GM19397 (cell line): ENCODE results near the gene SCP2.

Experiments
- ATAC-seq: cut with Tn5 transposase; IDR thresholded peaks from one replicate; pipeline ENCODE4 v1.9.1; 2021; ENCODE audit warnings: mild to moderate bottlenecking, moderate library complexity; ENCODE audit not compliant: unreplicated experiment

The SCP2 gene

DNA sequence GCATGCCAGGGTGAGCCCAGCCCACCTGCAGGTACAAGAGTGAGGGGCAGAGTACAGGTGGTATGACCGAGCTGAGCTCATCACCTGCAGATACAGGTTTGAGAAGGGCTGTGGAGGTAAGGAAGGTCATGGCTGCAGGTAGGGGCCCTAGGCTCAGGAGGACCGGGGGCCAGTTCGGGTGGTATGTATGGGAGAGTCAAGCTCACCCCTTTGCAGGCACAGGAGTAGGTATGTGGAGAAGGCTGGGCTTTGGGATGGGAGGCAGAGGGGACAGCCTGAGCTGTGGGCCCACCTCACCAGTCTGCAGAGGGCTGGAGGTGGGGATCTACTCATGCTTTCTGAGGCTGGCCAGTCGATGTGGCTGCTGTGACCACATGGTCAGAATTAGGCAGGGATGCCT, 152.2 kb downstream of the SCP2 start:
- no peak for ATAC-seq

DNA sequence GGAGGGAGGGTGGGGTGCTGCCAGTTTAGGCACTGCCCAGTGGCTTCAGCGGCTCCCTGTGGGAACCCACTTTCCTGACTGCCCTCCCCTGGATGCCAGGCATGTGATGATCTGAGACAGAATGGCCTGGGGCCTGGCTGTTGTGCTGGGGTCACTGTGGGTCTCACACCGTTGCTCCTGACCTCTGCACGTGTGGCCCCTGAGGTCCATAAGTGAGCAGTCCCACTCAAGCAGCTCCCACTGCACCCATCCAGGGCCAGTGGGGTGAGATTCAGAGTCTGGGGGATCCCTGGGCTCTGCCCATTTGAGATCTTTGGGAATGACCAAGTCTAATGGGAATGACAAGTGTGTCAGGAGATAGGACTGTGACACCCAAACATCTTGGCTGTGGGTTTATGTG, 153.0 kb downstream of the SCP2 start:
- ATAC-seq: no peak

DNA sequence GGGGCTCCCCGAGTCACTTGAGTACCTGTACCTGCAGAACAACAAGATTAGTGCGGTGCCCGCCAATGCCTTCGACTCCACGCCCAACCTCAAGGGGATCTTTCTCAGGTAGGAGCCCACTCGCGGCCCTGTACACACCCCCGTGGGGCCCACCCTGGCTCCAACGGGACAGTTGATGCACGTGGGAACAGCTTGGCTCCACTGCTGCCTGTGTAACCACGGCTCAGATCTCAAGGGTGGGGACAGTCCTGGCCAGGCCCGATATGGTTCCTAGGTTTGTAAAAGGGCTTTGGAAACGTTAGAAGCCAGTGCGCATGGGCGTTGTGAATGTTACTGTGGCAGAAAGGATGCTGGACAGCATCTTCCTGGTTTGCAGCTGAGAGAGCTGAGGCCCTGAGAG, 153.7 kb downstream of the SCP2 start:
- no peak for ATAC-seq

DNA sequence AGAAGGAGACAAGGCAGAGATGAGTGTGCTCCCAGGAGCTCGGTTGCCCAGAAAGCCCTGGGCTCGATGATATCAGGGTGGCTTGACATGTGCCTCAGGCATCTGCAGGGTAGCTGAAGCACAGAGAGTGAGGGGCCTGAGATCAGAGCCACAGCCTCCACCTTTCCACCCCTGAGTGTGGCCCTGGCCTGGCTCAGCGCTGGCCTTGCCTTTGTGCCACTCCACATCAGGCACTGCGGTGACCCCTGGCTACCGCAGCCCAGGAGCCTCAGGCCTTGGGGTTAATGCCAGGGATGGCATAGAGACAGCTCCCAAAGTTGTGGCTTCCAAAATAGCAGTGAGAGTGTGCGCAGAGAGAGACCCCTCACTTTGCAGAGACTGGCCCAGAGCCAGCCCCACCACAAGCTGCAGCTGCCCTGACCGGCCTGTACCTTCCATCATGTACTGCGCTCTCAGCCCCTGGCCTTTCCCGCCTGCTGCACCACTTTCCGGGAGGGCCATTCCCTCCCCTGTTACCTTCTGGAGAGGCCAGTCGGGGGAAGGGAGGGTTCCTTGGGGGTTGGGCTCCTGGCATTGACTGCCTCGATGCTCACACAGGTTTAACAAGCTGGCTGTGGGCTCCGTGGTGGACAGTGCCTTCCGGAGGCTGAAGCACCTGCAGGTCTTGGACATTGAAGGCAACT, 154.4 kb downstream of the SCP2 start:
- no peak for ATAC-seq

DNA sequence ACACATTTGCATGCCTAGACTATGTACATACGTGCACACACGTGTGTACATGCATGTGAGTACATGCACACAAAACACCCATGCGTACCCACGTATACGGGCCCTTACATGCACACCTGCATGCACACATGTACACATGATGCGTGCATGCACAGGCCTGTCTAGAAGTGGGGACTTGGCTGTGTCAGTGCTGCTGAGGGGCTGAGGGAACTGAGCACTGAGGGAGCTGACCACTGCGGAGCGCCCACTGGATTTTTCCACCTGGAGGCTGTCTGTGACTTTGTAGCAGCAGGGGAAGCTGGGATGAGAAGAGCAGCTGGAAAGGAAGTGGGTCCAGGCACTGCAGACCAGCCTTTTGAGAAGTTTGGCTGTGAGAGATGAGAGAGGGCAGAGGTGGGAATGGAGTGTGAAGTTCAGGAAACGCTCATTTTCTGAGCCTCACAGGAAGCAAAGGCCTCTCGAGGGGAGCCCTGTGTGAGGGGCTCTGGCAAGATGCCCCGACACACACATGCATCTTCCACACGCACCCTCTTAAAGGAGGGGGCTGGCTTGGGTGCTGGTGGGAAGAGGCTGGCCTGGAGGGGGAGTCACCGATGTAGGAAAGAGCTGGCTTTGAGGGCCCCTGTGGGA, 155.9 kb downstream of the SCP2 start:
- ATAC-seq: no peak

DNA sequence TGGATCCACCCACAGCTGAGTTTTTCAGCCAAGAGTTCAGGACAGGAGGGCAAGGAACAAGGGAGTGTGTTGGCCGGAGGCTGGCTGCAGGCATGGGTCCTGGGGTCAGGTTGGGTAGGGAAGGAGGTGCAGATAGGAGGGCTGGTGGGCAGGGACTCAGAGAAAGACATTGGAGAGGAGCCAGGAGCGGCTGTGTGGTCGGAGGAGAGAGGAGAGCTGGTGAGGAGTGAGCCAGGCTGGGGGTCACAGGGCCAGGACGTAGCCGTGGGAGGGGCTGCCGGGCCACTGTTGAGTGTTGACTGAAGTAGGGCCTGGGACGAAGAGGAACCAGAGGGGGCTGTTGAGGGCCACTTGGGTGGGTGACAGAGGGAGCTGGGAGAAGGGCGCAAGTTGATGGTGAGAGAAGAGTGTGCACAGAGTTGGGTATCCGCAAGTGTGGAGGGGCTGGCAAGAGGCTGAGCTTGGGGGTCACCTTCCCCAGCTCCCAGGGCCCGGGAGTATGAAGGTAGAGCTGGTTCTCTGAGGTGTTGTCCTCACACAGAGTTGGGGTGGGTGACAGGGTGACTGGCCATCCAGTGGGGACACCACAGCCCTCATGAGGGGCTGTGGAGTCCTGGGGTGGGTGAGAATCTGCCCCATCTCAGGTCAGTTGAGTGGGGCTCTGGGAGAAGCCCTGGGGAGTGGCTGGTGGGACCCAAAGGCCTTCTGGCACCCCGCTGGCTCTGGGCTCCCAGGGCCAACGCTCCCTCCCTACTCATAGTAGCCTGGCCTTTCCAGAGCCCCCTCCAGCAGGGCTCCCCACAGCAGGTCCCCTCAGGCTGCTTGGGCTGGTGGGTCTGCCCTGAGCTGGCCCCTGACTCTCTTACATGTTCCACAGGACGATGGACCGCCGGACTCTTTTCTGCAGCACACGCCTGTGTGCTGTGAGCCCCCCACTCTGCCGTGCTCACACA, 156.8 kb downstream of the SCP2 start:
- no peak for ATAC-seq

DNA sequence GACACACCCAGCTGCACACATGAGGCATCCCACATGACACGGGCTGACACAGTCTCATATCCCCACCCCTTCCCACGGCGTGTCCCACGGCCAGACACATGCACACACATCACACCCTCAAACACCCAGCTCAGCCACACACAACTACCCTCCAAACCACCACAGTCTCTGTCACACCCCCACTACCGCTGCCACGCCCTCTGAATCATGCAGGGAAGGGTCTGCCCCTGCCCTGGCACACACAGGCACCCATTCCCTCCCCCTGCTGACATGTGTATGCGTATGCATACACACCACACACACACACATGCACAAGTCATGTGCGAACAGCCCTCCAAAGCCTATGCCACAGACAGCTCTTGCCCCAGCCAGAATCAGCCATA, 157.5 kb downstream of the SCP2 start:
- ATAC-seq: no peak

DNA sequence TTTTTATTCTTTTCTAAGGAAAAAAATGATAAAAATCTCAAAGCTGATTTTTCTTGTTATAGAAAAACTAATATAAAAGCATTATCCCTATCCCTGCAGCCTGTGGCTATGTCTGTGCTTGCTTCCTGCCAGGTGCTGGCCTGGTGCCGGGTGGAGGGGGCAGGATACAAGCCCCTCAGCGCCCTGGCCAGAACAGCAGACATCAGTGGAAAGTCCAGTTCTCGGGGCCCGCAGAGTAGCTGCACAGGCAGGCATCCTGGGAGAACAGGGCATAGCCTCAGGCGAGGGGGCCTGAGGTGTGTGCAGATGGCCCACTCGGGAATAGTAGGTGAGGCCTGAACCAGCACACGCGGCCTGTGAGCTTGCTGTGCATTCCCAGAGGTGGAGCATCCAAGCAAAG, 158.3 kb downstream of the SCP2 start:
- ATAC-seq: no peak

DNA sequence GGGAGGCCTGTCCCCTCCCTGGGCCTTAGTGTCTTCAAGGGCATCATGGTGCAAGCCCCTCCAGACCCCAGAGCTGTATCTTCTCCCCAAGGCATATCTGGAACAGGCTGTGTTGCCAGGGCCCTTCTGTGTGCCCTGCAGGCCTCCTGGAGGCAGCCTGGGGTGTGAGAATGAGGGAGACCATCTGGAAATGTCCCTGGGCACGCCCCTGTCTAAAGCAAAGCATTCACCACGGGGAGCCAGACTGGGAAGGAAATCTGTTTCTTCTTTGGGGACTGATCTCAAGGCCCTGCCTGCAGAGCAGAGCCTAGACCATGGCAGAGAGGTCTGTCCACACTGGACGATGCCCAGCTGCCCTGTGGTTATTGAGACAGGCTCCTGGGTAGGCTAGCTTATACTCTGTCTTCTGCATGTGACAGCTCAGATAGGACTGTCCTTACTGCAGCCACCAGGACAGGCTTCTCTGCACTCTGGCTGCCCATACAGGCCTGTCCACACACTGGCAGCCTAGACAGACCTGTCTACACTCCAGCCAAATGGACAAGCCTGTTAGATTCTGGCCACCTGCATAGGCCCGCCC, 159.5 kb downstream of the SCP2 start:
- ATAC-seq: no peak

DNA sequence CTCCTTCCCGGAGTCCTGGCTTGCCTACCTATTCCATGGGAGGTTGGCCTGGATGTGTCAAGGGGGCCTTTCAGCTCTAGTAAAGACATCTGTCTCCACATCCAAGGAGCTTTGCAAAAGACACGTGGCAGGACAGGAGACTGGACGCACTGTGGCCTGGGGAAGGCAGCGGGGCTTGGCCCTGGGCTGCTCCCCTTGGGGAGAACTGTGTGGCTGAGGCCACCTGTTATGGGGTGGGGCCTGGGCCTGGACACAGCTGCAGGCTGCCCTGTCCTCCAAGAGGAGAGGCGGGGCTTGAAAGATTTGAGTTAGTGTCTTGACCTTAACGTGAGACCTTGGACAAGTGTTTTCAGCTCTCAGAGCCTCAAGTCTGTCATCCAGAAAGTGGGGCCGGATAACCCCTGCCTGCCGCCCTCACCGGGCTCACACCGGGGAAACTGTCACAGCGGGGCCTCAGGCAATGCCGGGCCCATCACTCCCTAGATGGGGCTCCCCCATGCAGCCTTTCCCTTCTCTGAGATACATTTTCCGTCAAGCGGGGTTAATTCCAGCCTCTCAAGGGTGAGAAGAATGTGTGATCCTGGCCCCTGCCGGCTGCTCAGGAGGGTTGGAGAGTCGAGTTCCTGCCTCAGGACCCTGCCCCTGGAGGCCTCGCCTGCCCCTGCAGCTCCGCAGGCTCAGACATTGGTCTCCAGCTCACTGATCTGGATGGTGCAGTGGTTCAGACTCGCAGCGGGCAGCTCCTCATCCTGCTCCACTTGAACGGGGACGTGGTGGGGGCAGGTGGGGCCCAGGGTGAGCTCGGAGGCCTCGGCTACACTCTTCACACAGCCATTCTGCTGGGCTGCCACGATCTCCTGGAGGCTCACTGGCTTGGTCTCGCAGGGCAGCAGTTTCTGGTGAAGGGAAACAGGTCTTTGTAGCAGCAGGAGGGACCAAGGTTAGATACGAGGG, 160.5 kb downstream of the SCP2 start:
- ATAC-seq: no peak

DNA sequence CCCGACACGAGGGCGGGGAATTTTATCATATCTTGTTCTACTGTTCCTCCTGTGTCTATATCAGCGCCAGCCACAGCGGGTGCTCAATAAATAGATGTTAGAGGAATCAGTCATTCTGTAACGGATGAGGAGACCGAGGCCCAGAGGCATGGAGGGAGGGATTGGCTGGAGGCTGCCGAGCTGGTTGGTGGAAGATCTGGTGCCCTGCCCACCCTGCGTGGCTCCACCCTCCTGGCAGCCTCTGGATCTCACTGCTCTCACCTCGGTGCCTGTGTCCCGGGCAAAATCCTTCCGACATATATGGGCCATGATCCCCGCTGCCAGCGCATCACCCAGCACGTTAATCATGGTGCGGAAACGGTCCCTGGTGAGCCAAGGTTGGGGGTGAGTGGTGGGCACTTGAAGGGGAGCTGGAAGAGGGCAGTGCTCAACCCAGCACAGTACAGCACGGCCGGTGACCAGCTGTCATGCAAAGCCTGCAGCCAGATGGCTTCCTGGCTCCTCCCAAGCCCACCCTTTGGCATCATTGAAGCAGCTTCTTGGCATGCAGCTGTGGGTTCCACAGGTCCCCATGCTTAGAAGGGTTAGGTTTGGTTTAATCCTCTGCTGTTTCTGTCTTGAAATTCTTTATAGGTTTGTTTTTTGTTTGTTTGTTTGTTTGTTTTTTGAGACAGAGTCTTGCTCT, 161.7 kb downstream of the SCP2 start:
- no peak for ATAC-seq

DNA sequence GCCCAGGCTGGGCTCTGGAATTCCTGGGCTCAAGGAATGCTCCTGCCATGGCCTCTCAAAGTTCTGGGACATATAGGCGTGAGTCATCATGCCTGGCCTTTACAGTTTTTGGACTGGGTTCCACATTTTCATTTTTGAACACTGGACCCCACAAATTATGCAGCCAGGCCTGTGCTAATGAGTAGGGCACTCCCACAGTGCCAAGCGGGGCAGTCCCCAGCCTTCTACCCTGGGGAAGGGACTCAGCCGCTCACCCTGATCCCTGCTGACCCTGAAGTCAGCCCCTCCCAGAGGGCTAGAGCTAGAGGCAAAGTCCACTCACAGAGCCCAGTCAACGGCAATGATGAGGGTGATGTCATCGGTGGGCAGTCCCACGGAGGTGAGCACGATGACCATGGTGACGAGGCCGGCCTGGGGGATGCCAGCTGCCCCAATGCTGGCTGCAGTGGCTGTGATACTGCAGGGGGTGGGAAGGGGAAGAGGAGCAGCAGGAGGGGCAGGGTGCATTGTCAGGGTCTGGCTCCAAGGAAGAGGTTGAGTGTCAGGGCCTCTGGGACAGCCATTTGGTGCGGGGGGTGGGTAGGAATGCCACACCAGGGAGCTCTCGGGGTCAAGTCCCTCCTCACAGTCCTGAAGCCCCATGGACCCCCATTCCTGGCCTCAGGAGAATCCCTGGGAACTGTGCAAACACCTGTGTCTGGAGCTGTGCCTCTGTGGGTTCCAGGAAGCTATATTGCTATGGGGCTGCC, 162.6 kb downstream of the SCP2 start:
- ATAC-seq: no peak

DNA sequence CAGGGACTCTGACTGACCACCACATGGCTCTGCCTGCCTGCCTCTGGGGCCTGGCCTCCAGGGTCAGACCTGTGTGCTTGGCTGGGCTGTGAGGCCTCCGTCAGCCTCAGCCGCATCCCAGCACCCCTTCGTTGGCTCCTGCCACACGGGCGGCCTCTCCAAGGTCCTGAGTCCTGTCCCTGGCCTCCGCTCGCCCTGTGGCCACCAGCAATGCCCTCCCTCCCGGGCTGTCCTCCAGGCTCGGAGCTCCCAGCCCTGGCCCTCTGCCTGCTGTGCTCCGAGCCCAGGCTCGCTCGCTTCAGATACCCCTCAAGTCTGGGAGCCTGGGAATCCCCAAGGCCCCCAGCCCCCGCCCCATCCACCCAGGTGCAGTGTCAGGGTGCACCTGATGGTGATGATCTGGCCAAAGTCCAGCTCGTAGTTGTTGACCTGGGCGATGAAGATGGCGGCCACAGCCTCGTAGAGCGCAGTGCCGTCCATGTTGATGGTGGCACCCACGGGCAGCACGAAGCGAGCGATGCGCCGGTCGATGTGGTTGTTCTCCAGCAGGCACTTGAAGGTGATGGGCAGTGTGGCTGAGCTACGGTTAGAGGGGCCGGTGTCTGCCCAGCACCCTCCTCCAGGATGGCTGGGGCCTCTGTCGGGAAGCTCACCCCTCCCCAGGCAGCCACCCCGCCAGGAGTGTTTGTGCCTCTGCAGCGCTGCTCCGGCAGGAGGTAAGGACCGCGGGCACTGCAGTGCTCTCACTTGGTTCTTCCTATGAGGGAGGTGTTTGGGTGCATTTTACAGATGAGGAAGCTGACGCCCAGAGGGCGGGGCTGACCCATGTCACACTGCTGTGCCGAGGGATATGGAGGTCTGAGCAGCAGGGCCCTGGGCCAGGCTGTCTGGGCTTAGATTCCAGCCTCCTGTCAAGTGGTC, 163.4 kb downstream of the SCP2 start:
- ATAC-seq: no peak

DNA sequence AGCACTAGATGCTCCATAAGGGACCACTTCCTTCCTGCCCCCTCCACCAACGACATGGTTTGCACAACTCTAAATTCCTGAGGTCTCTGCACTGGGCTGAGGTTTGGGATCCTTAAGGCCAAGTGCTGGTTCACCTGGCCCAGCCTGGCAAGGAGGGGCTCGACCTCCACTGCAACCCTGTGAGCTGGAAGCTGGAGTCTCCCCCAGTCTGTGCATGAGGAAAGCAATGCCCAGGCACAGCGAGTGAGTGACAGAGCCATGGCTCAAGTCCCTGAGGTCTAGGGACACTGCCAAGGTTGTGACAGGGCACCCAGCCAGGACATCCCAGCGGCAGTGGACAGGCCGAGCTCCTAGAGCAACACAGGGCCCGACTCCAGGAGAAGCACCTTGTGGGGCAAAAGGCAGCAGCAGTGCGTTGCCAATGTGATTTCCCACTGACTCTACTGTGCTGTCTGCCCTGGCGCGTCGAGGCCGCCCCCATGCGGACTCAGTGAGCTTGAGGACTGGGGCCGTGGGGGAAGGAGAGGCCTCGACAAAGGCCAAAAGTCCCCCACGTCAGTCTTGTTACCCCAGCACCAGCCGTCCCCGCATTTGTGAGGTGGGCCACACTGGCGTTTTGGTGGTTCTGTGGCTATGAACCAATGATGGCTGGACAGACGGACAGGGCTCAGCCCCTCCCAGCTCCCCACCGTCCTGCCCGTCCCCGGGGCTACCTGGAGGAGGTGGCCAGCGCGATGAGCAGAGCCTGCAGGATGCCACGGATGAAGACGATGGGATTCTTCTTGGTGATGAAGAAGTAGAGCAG, 165.0 kb downstream of the SCP2 start:
- no peak for ATAC-seq

DNA sequence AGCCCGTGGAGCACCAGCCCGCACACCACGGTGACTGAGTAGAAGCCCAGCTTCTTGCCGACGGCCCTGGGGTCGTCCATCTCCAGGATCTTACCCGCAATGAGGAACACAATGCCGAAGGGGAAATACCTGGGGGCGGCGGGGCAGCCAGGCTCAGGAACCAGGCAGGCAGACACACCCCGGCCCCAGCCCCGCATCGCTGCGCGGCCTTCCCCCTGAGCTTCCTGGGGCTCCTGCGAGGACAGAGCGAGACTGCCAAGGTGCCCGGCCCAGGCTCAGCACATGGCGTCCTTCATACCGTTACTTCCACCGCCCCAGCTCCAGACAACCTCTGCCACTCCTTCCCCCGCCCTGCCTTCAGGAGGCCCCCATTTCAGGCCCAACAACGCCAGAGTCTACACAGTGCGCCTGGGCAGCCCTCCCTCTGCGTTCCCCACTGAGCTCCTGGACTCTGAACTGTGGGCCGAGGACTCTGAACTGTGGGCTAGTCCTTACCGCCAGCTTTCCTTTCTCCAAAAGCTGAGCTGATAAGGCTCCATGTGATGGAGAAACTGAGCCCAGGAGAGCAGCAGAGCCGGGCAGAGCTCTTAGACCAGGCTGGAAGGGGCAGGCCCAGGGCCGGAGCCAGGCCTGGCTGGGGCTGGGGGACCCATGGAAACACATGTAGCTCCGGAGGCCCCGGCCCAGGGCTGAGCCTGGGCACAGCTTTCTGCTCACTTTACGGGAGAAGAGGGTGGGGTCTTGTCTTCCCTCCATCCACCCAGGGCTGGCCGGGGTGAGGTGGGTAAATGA, 165.8 kb downstream of the SCP2 start:
- no peak for ATAC-seq

DNA sequence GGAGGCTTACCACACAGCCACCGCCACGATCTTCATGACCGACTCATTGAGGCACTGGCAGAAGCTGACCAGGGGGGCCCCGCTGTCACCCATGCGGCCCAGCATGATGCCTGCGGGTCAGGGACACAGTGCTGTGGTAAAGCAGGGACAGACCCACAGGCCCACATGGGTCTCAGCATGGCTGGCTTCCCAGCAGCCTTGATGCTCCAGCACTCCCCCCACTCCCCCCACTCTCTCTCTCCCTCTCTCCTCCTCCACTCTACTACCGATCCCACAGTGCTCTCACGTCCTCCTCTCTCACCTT, 166.3 kb downstream of the SCP2 start:
- no peak for ATAC-seq
